GM19455 (cell line): Measurements from ENCODE around the gene P4HB.
"Not testable (repeated sequence)": the region's sequence is repeated elsewhere in the genome, so short reads cannot be mapped to it uniquely, and the experiment has no call there.

ENCODE experiments used
- ATAC-seq: cut with Tn5 transposase; IDR thresholded peaks from one replicate; pipeline ENCODE4 v1.9.1; 2021; ENCODE audit not compliant: unreplicated experiment

Gene P4HB

GRCh38 chr17:81849457-81849856, 10.9 kb downstream of the P4HB start:
- no peak for ATAC-seq

- no peak for ATAC-seq
Measured at GRCh38 chr17:81846743-81847689, 13.3 kb downstream of the P4HB start.

GRCh38 chr17:81845881-81846742, 14.2 kb downstream of the P4HB start:
- no peak for ATAC-seq

GRCh38 chr17:81845361-81845760, 15.0 kb downstream of the P4HB start:
- no peak for ATAC-seq

- no peak for ATAC-seq
Measured at GRCh38 chr17:81844887-81845286, 15.4 kb downstream of the P4HB start.

GRCh38 chr17:81844327-81844851, 15.9 kb downstream of the P4HB start:
- no peak for ATAC-seq

- no peak for ATAC-seq
Measured at GRCh38 chr17:81843713-81844326, 16.5 kb downstream of the P4HB start.

- no peak for ATAC-seq
Measured at GRCh38 chr17:81842725-81843504, 17.4 kb downstream of the P4HB start.

GRCh38 chr17:81842378-81842724, 18.0 kb downstream of the P4HB start:
- ATAC-seq, result no peak

- no peak for ATAC-seq
Measured at GRCh38 chr17:81841866-81842265, 18.5 kb downstream of the P4HB start.

GRCh38 chr17:81840826-81841778, 19.2 kb downstream of the P4HB start:
- ATAC-seq, result no peak

GRCh38 chr17:81840059-81840458, 20.3 kb downstream of the P4HB start:
- not testable (repeated sequence) for ATAC-seq

GRCh38 chr17:81839301-81839700, 21.0 kb downstream of the P4HB start:
- no peak for ATAC-seq

- no peak for ATAC-seq
Measured at GRCh38 chr17:81838753-81839255, 21.5 kb downstream of the P4HB start.

GRCh38 chr17:81837641-81838040, 22.7 kb downstream of the P4HB start:
- ATAC-seq, result no peak

GRCh38 chr17:81834831-81835267, 25.5 kb downstream of the P4HB start, which contains the start of gene PPP1R27:
TSS of gene PPP1R27 (minus strand) at chr17:81835050. CDS start at chr17:81834953, 97 bp downstream.
- ATAC-seq, result no peak

- no peak for ATAC-seq
Measured at GRCh38 chr17:81833921-81834830, 26.2 kb downstream of the P4HB start.
